Endothelial cell of umbilical vein (primary cell): ENCODE data around the gene RNH1. TPM values are rescaled to one million over a fixed set of nuclear protein-coding genes. Genes with fewer than 3 reads are reported as not detected.
"Not testable (repeated sequence)": the region's sequence is repeated elsewhere in the genome, so short reads cannot be mapped to it uniquely, and the experiment has no call there.

Source experiments
- BruUV-seq: library from RNA; stranded (reverse); fragments of 400-500 nt; replicated peaks from 2 replicates; lab custom pipeline; 2021; lab: Mats Ljungman, UMichigan
- CTCF ChIA-PET: fragments of 300-600, 350-600 bp; sonication (Branson Sonifier 250); formaldehyde crosslinking; loops from one replicate; lab custom pipeline; 2021; ENCODE audit warnings: antibody characterized with exemption, inconsistent platforms; lab: Charles Lee
- POLR2A ChIA-PET: fragments of 300-600, 350-600 bp; sonication (Branson Sonifier 250); formaldehyde crosslinking; loops from one replicate; lab custom pipeline; 2021; ENCODE audit warnings: antibody characterized with exemption, inconsistent platforms; lab: Charles Lee
- DNase-seq: peaks from one replicate; pipeline ENCODE4 v3.0.0-alpha.2; 2011; ENCODE audit warnings: low read depth, low spot score
- FAIRE-seq: peaks from 2 replicates; lab custom pipeline; 2011; peaks lifted over from hg19 to GRCh38; lab: Jason Lieb, UNC
- H2AFZ ChIP-seq: 2 replicates; pipeline ENCODE4 v1.6.0; 2012; ENCODE audit warnings: low read depth, low read length, control low read depth, inconsistent platforms
- H3K27ac ChIP-seq: 2 replicates; pipeline ENCODE4 v1.5.1; 2011; ENCODE audit warnings: low read depth, mild to moderate bottlenecking, control low read depth, low read length, moderate library complexity; ENCODE audit not compliant: insufficient read depth
- H3K27me3 ChIP-seq, 2 experiments: 2 replicates each; pipeline versions ENCODE4 v1.6.0 to v1.6.1; 2011; ENCODE audit warnings: low read length in 2 of 2, mixed read lengths in 1 of 2; ENCODE audit not compliant: control insufficient read depth in 2 of 2, insufficient read depth in 2 of 2
- H3K36me3 ChIP-seq, 2 experiments: 2 replicates in 1 of 2; 3 replicates in 1 of 2; pipeline ENCODE4 v1.5.1; 2011; ENCODE audit warnings: low read length in 2 of 2, mild to moderate bottlenecking in 1 of 2, moderate library complexity in 1 of 2; ENCODE audit not compliant: control insufficient read depth in 2 of 2, insufficient read depth in 2 of 2; ENCODE audit errors: extremely low read depth in 1 of 2
- H3K4me1 ChIP-seq: 3 replicates; pipeline ENCODE4 v1.5.1; 2011; ENCODE audit warnings: mild to moderate bottlenecking, low read length; ENCODE audit not compliant: control insufficient read depth, insufficient read depth; ENCODE audit errors: extremely low read depth
- H3K4me2 ChIP-seq: 2 replicates; pipeline ENCODE4 v1.6.1; 2011; ENCODE audit warnings: low read length, control low read depth, mixed read lengths; ENCODE audit not compliant: insufficient read depth
- H3K4me3 ChIP-seq, 3 experiments: fragments of 200-600 bp in 1 of 3; sonication (generic), shearing (Covaris generic) in 1 of 3; replicated peaks in 1 of 3; 2 replicates each; pipeline ENCODE4 v1.5.1; 2011 to 2016; ENCODE audit warnings: control low read depth in 3 of 3, low read length in 3 of 3, mild to moderate bottlenecking in 2 of 3, inconsistent platforms in 1 of 3, low read depth in 1 of 3, moderate library complexity in 1 of 3; ENCODE audit not compliant: insufficient read depth in 1 of 3
- H3K79me2 ChIP-seq: 2 replicates; pipeline ENCODE4 v1.6.0; 2012; ENCODE audit warnings: low read length, inconsistent platforms; ENCODE audit not compliant: control insufficient read depth, insufficient read depth
- H3K9ac ChIP-seq: replicated peaks from 2 replicates; pipeline ENCODE3; 2011; ENCODE audit warnings: low read length, control low read depth; ENCODE audit not compliant: insufficient read depth; ENCODE audit errors: extremely low read depth
- H3K9me1 ChIP-seq: replicated peaks from 3 replicates; pipeline ENCODE4 v1.6.0; 2011; ENCODE audit warnings: mild to moderate bottlenecking, low read length; ENCODE audit not compliant: control insufficient read depth, insufficient read depth; ENCODE audit errors: extremely low read depth
- H3K9me3 ChIP-seq: replicated peaks from 2 replicates; pipeline ENCODE4 v1.5.1; 2012; ENCODE audit warnings: low read length, inconsistent platforms; ENCODE audit not compliant: control insufficient read depth, insufficient read depth
- H4K20me1 ChIP-seq: replicated peaks from 2 replicates; pipeline ENCODE3; 2011; ENCODE audit warnings: mild to moderate bottlenecking, low read length; ENCODE audit not compliant: control insufficient read depth, insufficient read depth; ENCODE audit errors: extremely low read depth
- CTCF ChIP-seq, 2 donors: IDR thresholded peaks; 1 replicate in 1 of 2; 2 replicates in 1 of 2; pipeline ENCODE4 v1.5.1; 2011; ENCODE audit warnings: low read length in 2 of 2, mild to moderate bottlenecking in 2 of 2, moderate library complexity in 2 of 2, control low read depth in 1 of 2, inconsistent platforms in 1 of 2, low read depth in 1 of 2; ENCODE audit not compliant: insufficient read depth in 1 of 2; ENCODE audit errors: extremely low read depth in 1 of 2
- EZH2 ChIP-seq: IDR thresholded peaks from 2 replicates; pipeline ENCODE4 v1.6.1; 2012; ENCODE audit warnings: borderline replicate concordance, low read depth, mild to moderate bottlenecking, moderate library complexity, low read length, inconsistent platforms; ENCODE audit not compliant: severe bottlenecking
- FOS ChIP-seq: IDR thresholded peaks from 2 replicates; pipeline ENCODE4 v1.6.1; 2011; ENCODE audit warnings: mild to moderate bottlenecking, low read length, moderate library complexity, borderline replicate concordance; ENCODE audit not compliant: insufficient read depth
- GATA2 ChIP-seq: IDR thresholded peaks from 2 replicates; pipeline ENCODE4 v1.7.0; 2011; ENCODE audit warnings: low read depth, mild to moderate bottlenecking, moderate library complexity, mixed read lengths, low read length; ENCODE audit not compliant: insufficient read length, insufficient read depth
- JUN ChIP-seq: IDR thresholded peaks from 2 replicates; pipeline ENCODE4 v1.6.1; 2011; ENCODE audit warnings: borderline replicate concordance, low read depth; ENCODE audit not compliant: insufficient read length, insufficient read depth
- MAX ChIP-seq: IDR thresholded peaks from 2 replicates; pipeline ENCODE4 v1.6.1; 2011; ENCODE audit not compliant: insufficient read depth, insufficient read length
- MYC ChIP-seq: IDR thresholded peaks from one replicate; pipeline ENCODE4 v1.6.1; 2011; ENCODE audit warnings: mild to moderate bottlenecking, low read depth, low read length
- POLR2A ChIP-seq: IDR thresholded peaks from 2 replicates; pipeline ENCODE4 v1.6.1; 2012; ENCODE audit warnings: low read depth, mild to moderate bottlenecking, control low read depth, low read length
- POLR2AphosphoS5 ChIP-seq: IDR thresholded peaks from 2 replicates; pipeline ENCODE4 v1.6.1; 2012; ENCODE audit warnings: low read depth, mild to moderate bottlenecking, control low read depth, low read length, moderate library complexity; ENCODE audit not compliant: insufficient read depth
- dilution Hi-C: fragments of 300-500 bp; cut with MboI; formaldehyde crosslinking; loops from one replicate; pipeline ENCODE4 v1.15.0; 2019; ENCODE audit warnings: low sequenced_read_pairs; ENCODE audit not compliant: extremely low pct_ligation_motif_present
- intact Hi-C: fragments of 100-400 bp; cut with micrococcal nuclease; formaldehyde crosslinking; loops from one replicate; pipeline ENCODE4 v1.10.0; 2022
- polyA plus RNA-seq, 4 experiments: library from polyadenylated mRNA; depleted of rRNA in 3 of 4; stranded (reverse) in 3 of 4; unstranded in 1 of 4; fragments of >200 nt; gene quantifications; 2 replicates each; pipeline versions ENCODE4 v1.2.1 to v1.2.3, GENCODE V29; 2011 to 2012; ENCODE audit warnings: missing spikeins in 1 of 4
- total RNA-seq: library from RNA; stranded (reverse); gene quantifications from 2 replicates; pipeline ENCODE4 v1.2.3, GENCODE V29; 2021

The RNH1 gene
- total and polyA plus RNA-seq, 2 donors (not counting 3 experiments of a cell fraction or from before 2014, with no cell fraction given) = 144 to 198 TPM

- H2AFZ ChIP-seq = peak overlapping the region; percentile 4
- FAIRE-seq = peak; percentile 95
Measured at GRCh38 chr11:469684-470560, 37.1 kb downstream of the RNH1 start.

GRCh38 chr11:469026-469683, 37.9 kb downstream of the RNH1 start:
- H3K9me3 ChIP-seq, BruUV-seq, FAIRE-seq, H3K9me1 ChIP-seq, H3K4me1 ChIP-seq, dilution Hi-C loops, DNase-seq, H3K36me3 ChIP-seq, H4K20me1 ChIP-seq, H3K4me3 ChIP-seq, H3K27me3 ChIP-seq: not testable (repeated sequence)
- ChIA-PET POLR2A (interaction anchor here (1.2 kb wide), 1 partner anchor 38 kb away, joined by 4 read pairs; the partner anchor contains the start of gene RNH1), CTCF (interaction anchor here (0.6 to 1.5 kb wide), 10 partner anchors 9 to 73 kb away, joined by 3 to 12 read pairs (median 6); partner anchors contain the start of gene PTDSS2)
- peak overlapping the region; percentile 27 for H3K4me2 ChIP-seq
- peak overlapping the region; percentile 4 for H2AFZ ChIP-seq
- H3K9ac ChIP-seq = peak overlapping the region; percentile 7
- peaks cover 23% of the 10 kb centered on the region for H3K79me2 ChIP-seq
- peak overlapping the region; percentile 18 for H3K27ac ChIP-seq
- intact Hi-C loops = loop anchor here (1.0 kb wide), 2 partner anchors 18 to 49 kb away; no protein-coding TSS in a partner anchor

More at GRCh38 chr11:469684-470560, 37.1 kb downstream of the RNH1 start:
- peak overlapping the region; percentile 18 for H3K27ac ChIP-seq
- no peaks in the 10 kb centered on the region for H3K36me3 ChIP-seq
- no peaks in the 10 kb centered on the region for H3K9me3 ChIP-seq
- ChIA-PET POLR2A (interaction anchor here (1.2 kb wide), 1 partner anchor 37 kb away, joined by 4 read pairs; the partner anchor contains the start of gene RNH1), CTCF (interaction anchor here (0.6 to 1.5 kb wide), 10 partner anchors 8 to 74 kb away, joined by 3 to 12 read pairs (median 6); partner anchors contain the start of gene PTDSS2)
- TF ChIP-seq MYC (no peak), POLR2AphosphoS5 (peak; percentile 40), MAX (no peak), POLR2A (peak; percentile 30), GATA2 (no peak), FOS (no peak), CTCF (IDR thresholded peaks at IDR 0.05; ENCODE audit: extremely low read depth in 1 of 2, insufficient read depth in 1 of 2, low read depth in 1 of 2, low read length in 2 of 2) (peak in 1 of 2 donors; percentile 11), EZH2 (no peak), JUN (no peak)
- DNase-seq = peak; percentile 90
- peaks cover 10% of the 10 kb centered on the region for H3K4me1 ChIP-seq
- H3K27me3 ChIP-seq = no peaks in the 10 kb centered on the region
- H3K9me1 ChIP-seq = no peaks in the 10 kb centered on the region
- no peak overlapping the region for H3K4me3 ChIP-seq
- peaks cover 25% of the 10 kb centered on the region for H3K79me2 ChIP-seq
- dilution Hi-C loops = no loop called here
- H3K4me2 ChIP-seq = peak overlapping the region; percentile 27
- intact Hi-C loops = loop anchor here (1.0 kb wide), 2 partner anchors 19 to 48 kb away; no protein-coding TSS in a partner anchor
- H4K20me1 ChIP-seq = no peaks in the 10 kb centered on the region
- no TSS peak for BruUV-seq
- peak overlapping the region; percentile 7 for H3K9ac ChIP-seq
